GM20000 (cell line): ENCODE measurements around the gene OAS3.

ENCODE experiments used
- DNase-seq: peaks from one replicate; pipeline ENCODE4 v3.0.0; 2012; ENCODE audit warnings: low spot score
- TF ChIP-seq, protein P1 (sequence below): IDR thresholded peaks from 2 replicates; pipeline ENCODE4 v1.5.1; 2012; ENCODE audit warnings: mild to moderate bottlenecking, control low read depth; ENCODE audit errors: extremely low read depth, missing control alignments

OAS3 gene

GRCh38 chr12:112998987-112999767 lies 60.9 kb downstream of the OAS3 start:
- peak; percentile 53 for DNase-seq
- TF ChIP-seq, protein P1, sequence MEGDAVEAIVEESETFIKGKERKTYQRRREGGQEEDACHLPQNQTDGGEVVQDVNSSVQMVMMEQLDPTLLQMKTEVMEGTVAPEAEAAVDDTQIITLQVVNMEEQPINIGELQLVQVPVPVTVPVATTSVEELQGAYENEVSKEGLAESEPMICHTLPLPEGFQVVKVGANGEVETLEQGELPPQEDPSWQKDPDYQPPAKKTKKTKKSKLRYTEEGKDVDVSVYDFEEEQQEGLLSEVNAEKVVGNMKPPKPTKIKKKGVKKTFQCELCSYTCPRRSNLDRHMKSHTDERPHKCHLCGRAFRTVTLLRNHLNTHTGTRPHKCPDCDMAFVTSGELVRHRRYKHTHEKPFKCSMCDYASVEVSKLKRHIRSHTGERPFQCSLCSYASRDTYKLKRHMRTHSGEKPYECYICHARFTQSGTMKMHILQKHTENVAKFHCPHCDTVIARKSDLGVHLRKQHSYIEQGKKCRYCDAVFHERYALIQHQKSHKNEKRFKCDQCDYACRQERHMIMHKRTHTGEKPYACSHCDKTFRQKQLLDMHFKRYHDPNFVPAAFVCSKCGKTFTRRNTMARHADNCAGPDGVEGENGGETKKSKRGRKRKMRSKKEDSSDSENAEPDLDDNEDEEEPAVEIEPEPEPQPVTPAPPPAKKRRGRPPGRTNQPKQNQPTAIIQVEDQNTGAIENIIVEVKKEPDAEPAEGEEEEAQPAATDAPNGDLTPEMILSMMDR: no peak

GRCh38 chr12:113000433-113000832 lies 62.2 kb downstream of the OAS3 start:
- TF ChIP-seq, protein P1: no peak
- DNase-seq: no peak

DNA sequence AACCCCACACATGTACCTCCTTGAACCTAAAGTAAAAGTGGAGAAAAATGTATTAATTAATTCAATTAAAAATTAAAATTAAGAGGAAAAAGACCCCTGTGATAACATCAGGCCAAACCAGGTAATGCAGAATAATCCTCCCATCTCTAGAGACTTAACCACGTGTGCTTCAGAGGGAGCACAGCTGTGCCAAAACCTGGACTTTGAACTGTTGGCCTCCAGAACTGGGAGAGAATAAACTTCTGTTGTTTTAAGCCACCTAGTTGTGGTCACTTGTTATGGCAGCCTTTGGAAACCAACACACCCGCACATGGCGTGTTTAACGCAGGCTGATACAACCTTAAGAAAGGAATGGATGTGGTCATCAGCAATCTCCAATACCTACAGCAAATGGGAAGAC lies 63.9 kb downstream of the OAS3 start:
- no peak for DNase-seq
- TF ChIP-seq, protein P1: no peak

GRCh38 chr12:113002676-113003075 lies 64.4 kb downstream of the OAS3 start:
- TF ChIP-seq, protein P1: no peak
- no peak for DNase-seq

- TF ChIP-seq, protein P1: no peak
Observed at GRCh38 chr12:113003636-113004035, 65.4 kb downstream of the OAS3 start.

DNA sequence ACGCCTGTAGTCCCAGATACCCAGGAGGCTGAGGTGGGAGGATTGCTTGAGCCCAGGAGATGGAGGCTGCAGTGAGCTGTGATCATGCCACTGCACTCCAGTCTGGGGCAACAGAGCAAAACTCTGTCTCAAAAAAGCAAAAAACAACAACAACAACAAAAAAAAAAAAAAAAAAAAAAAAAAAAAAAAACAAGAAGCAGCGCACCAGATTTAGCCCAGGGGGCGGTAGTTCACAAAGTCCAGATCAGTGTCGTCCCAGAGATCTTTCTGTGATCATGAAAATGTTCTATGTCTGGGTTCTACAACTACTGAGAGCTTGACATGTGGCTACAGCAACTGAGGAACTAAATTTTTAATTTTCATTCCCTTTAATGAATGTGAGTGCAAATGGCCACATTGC lies 67.5 kb downstream of the OAS3 start:
- DNase-seq: no peak
- TF ChIP-seq, protein P1: no peak

More at GRCh38 chr12:113003636-113004035, 65.4 kb downstream of the OAS3 start:
- DNase-seq: no peak

DNA sequence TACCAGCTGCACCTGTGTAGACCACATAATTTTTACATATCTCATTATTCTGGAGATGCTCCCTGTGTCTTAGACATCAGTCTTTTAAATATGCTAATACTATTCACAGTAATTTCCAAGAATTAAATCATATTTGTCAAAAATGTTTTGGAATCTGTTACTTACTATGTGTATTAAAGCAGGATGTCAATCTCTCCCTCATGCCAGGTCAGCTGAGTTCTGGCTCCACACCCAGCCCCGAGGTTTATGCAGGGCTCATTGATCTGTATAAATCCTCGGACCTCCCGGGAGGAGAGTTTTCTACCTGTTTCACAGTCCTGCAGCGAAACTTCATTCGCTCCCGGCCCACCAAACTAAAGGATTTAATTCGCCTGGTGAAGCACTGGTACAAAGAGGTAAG lies 67.9 kb downstream of the OAS3 start:
- TF ChIP-seq, protein P1: no peak
- no peak for DNase-seq
